Psoas muscle (tissue), 8 donors: ENCODE results near the gene KCNV2. TPM values are rescaled to one million over a fixed set of nuclear protein-coding genes. Genes with fewer than 3 reads are reported as not detected.

Source experiments
- ATAC-seq, 4 donors: fragments of 200-7000 bp; cut with Tn5 transposase; one replicate each; pipeline ENCODE4 v1.9.1; 2020; ENCODE audit warnings: moderate library complexity in 3 of 4, mild to moderate bottlenecking in 2 of 4
- DNase-seq, 2 donors: peaks; one replicate each; pipeline ENCODE4 v3.0.0-alpha.2; 2020
- H3K27ac ChIP-seq: fragments of 200-600 bp; one replicate; pipeline ENCODE4 v1.8.0; 2022
- H3K27me3 ChIP-seq, 3 donors: fragments of 200-600 bp in 1 of 3; one replicate each; pipeline versions ENCODE4 v1.6.1 to v1.8.0; 2013 to 2022; ENCODE audit warnings: low read length in 2 of 3, mild to moderate bottlenecking in 2 of 3, moderate library complexity in 1 of 3; ENCODE audit not compliant: insufficient read depth in 3 of 3
- H3K36me3 ChIP-seq, 2 donors: fragments of 200-600 bp in 1 of 2; one replicate each; pipeline versions ENCODE4 v1.6.1 to v1.8.0; 2013 to 2022; ENCODE audit warnings: low read depth in 1 of 2, mild to moderate bottlenecking in 1 of 2, moderate library complexity in 1 of 2; ENCODE audit not compliant: insufficient read depth in 1 of 2
- H3K4me1 ChIP-seq: fragments of 200-600 bp; one replicate; pipeline ENCODE4 v1.8.0; 2022
- H3K4me3 ChIP-seq: fragments of 200-600 bp; one replicate; pipeline ENCODE4 v1.8.0; 2022; ENCODE audit warnings: mild to moderate bottlenecking
- H3K9me3 ChIP-seq: fragments of 200-600 bp; one replicate; pipeline ENCODE4 v1.8.0; 2022
- CTCF ChIP-seq: fragments of 200-600 bp; IDR thresholded peaks from one replicate; pipeline ENCODE4 v1.8.0; 2022; ENCODE audit warnings: antibody characterized with exemption
- WGBS, 3 donors: extraction: QIAGEN DNeasy Blood & Tissue Kit; methylation state at CpG; one replicate each; pipeline versions ENCODE4 v1.1.6 to v1.1.7; 2013; 5-methylcytosine and 5-hydroxymethylcytosine counted together
- intact Hi-C, 2 donors: fragments of 100-400 bp; cut with DNase I; formaldehyde crosslinking; loops; one replicate each; pipeline versions ENCODE4 v1.11.0 to v1.14.2; 2022
- long read RNA-seq, 2 donors: library from polyadenylated mRNA; unstranded; transcript quantifications; one replicate each; pipeline ENCODE4 v2.0.0, GENCODE V29; 2021
- polyA plus RNA-seq, 3 donors: library from polyadenylated mRNA; stranded (reverse); fragments of 200-250 nt; gene quantifications; one replicate each; pipeline ENCODE4 v1.2.3, GENCODE V29; 2013
- total RNA-seq, 4 donors: library from RNA; stranded (reverse); fragmentation: NEBNext Ultra II Directional in 2 of 4; extraction: Animal tissue kit (Norgen Biotek cat#: 25700) in 2 of 4; gene quantifications; one replicate each; pipeline versions ENCODE4 v1.2.1 to v1.2.4, GENCODE V29; 2021 to 2023
- donor health status: healthy with polysubstance abuse.
- donor health status: DM: no; HTN: no; CAD: no; lungs with moderate emphysema.
- donor health status: Bipolar disorder and iron deficiency.
- donor health status: healthy.
- donor health status: DM: yes; HTN: yes; CAD: no.
- donor health status: DM: no; HTN: no; CAD: no.
- donor health status: DM: no; HTN: no; CAD: no.
- donor health status: DM: yes; HTN: yes; CAD: no.

Gene KCNV2
- total RNA-seq (not detected), polyA plus RNA-seq (not detected)
- long read RNA-seq, donor 1, result 0 reads
- long read RNA-seq, donor 2, result 0 reads

GRCh38 chr9:2717385-2717784 lies at the start of gene KCNV2:
TSS of gene KCNV2 (plus strand) at chr9:2717510. CDS start at chr9:2717740, 230 bp downstream.
- 85 to 95% (median 91%) methylated on average over 7 of the region's 7 CpGs for WGBS, 3 donors
- intact Hi-C loops, result no loop called here
- Histone ChIP-seq H3K4me1 (no peaks in the 10 kb centered on the region), H3K27ac (no peak within 1 kb of the TSS), H3K9me3 (peaks cover 10% of the 10 kb centered on the region), H3K27me3 (no peaks in the 10 kb centered on the region), H3K36me3 (no peaks in the 10 kb centered on the region), H3K4me3 (no peak within 1 kb of the TSS)
- no peak for ATAC-seq
- DNase-seq, result no peak
- no peak for TF ChIP-seq CTCF

- no peak for TF ChIP-seq CTCF
- peaks cover 4% of the 10 kb centered on the region for H3K4me1 ChIP-seq
- 97 to 100% (median 100%) methylated on average over 1 of the region's 3 CpGs for WGBS, 3 donors
- ATAC-seq, result no peak
- no peaks in the 10 kb centered on the region for H3K36me3 ChIP-seq
- intact Hi-C loops, result no loop called here
- H3K27ac ChIP-seq, result no peak overlapping the region
- no peak for DNase-seq
- H3K4me3 ChIP-seq, result no peak overlapping the region
- H3K27me3 ChIP-seq, result no peaks in the 10 kb centered on the region
- H3K9me3 ChIP-seq, result no peaks in the 10 kb centered on the region
These were observed 44.1 kb upstream of the KCNV2 start for GRCh38 chr9:2673161-2673560.

- ATAC-seq (no peak), DNase-seq (no peak)
- Histone ChIP-seq H3K27me3 (no peaks in the 10 kb centered on the region), H3K27ac (no peak overlapping the region), H3K4me3 (no peak overlapping the region), H3K9me3 (no peaks in the 10 kb centered on the region), H3K4me1 (peaks cover 7% of the 10 kb centered on the region), H3K36me3 (no peaks in the 10 kb centered on the region)
- 85 to 88% (median 88%) methylated on average over 9 of the region's 9 CpGs for WGBS, 3 donors
- intact Hi-C loops, result no loop called here
- TF ChIP-seq CTCF, result no peak
These were observed 43.0 kb upstream of the KCNV2 start for GRCh38 chr9:2674141-2674824.

- Histone ChIP-seq H3K9me3 (no peaks in the 10 kb centered on the region), H3K36me3 (no peaks in the 10 kb centered on the region), H3K4me1 (peaks cover 8% of the 10 kb centered on the region), H3K4me3 (no peak overlapping the region), H3K27me3 (no peaks in the 10 kb centered on the region), H3K27ac (no peak overlapping the region)
- no peak for DNase-seq
- 71 to 83% (median 75%) methylated on average over 1 of the region's 1 CpG for WGBS, 3 donors
- intact Hi-C loops, result no loop called here
- ATAC-seq, result no peak
- no peak for TF ChIP-seq CTCF
These were observed 41.5 kb upstream of the KCNV2 start for GRCh38 chr9:2675834-2676233.

GRCh38 chr9:2676466-2676865 lies 40.8 kb upstream of the KCNV2 start:
- H3K36me3 ChIP-seq, result no peaks in the 10 kb centered on the region
- no peaks in the 10 kb centered on the region for H3K27me3 ChIP-seq
- peaks cover 8% of the 10 kb centered on the region for H3K4me1 ChIP-seq
- TF ChIP-seq CTCF, result no peak
- 58 to 60% (median 60%) methylated on average over 4 of the region's 4 CpGs for WGBS, 3 donors
- H3K4me3 ChIP-seq, result no peak overlapping the region
- no peak overlapping the region for H3K27ac ChIP-seq
- ATAC-seq (no peak), DNase-seq (no peak)
- H3K9me3 ChIP-seq, result no peaks in the 10 kb centered on the region
- intact Hi-C loops, result no loop called here
